ENCODE measurements around the gene FNBP1.
"Not testable (repeated sequence)": the region's sequence is repeated elsewhere in the genome, so short reads cannot be mapped to it uniquely, and the experiment has no call there.

DNA sequence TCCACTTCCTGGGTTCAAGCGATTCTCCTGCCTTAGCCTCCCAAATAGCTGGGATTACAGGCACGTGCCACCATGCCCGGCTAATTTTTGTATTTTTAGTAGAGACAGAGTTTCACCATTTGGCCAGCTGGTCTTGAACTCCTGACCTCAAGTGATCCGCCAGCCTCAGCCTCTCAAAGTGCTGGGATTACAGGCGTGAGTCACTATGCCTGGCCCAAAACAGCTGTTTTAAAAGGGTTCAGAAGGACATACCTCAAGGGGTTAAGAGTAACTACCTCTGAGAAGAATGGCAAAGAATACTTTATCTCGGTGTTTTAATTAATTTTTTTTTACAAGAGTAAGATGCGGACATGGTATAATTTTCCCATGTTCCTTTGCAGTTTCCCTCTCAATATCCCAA is 94.4 kb downstream of the FNBP1 start:
- TF ChIP-seq, protein P1, sequence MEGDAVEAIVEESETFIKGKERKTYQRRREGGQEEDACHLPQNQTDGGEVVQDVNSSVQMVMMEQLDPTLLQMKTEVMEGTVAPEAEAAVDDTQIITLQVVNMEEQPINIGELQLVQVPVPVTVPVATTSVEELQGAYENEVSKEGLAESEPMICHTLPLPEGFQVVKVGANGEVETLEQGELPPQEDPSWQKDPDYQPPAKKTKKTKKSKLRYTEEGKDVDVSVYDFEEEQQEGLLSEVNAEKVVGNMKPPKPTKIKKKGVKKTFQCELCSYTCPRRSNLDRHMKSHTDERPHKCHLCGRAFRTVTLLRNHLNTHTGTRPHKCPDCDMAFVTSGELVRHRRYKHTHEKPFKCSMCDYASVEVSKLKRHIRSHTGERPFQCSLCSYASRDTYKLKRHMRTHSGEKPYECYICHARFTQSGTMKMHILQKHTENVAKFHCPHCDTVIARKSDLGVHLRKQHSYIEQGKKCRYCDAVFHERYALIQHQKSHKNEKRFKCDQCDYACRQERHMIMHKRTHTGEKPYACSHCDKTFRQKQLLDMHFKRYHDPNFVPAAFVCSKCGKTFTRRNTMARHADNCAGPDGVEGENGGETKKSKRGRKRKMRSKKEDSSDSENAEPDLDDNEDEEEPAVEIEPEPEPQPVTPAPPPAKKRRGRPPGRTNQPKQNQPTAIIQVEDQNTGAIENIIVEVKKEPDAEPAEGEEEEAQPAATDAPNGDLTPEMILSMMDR (IDR thresholded peaks at IDR 0.05) = not testable (repeated sequence)
- TF ChIP-seq POLR2A (IDR thresholded peaks at IDR 0.05) = not testable (repeated sequence)

All from lower leg skin (tissue), 3 donors.